Inflammatory macrophage (primary cell): ENCODE results near the gene DENND1B.
"Not testable (repeated sequence)": the region's sequence is repeated elsewhere in the genome, so short reads cannot be mapped to it uniquely, and the experiment has no call there.

Experiments
- DNase-seq, 2 donors: peaks; one replicate each; pipeline ENCODE4 v3.0.0-alpha.2; 2020 to 2022

The DENND1B gene

DNA sequence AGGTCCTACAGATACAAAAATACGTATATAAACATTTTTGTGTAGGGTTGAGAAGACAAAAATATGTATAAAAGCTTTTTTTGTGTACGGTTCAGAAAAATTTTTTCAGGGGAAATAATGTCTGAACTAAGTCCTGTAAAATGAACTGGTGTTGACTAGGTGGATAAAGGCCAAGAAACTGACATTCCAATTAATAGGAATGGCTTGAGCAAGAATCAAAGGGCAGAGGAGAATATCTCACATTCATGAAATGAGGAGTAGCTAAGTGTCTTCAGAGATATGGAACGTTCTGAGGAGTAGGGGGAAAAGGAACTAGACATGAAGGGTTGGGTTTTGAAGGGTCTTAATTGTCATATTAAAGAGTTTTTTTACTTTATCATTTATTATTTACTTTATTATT is 231.2 kb downstream of the DENND1B start:
- no peak for DNase-seq

DNA sequence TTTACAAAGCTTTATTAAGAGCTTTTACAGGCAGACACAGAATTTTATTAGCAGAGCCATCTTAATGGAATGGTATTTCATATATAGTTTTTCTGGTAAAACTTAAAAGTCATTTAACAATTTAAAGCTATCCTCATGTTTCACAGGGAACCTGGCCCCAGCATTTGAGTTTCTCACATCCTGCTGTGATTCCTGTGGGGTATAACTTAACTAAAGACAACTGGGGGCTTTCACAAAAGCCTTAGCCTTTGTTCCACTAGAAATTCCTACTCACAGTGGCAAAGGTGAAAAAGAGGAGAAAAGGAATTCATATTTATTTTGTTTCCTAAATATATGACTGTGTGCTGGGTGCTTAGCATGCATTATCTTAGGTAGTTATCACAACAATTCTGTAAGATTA is 233.9 kb downstream of the DENND1B start:
- no peak for DNase-seq

DNA sequence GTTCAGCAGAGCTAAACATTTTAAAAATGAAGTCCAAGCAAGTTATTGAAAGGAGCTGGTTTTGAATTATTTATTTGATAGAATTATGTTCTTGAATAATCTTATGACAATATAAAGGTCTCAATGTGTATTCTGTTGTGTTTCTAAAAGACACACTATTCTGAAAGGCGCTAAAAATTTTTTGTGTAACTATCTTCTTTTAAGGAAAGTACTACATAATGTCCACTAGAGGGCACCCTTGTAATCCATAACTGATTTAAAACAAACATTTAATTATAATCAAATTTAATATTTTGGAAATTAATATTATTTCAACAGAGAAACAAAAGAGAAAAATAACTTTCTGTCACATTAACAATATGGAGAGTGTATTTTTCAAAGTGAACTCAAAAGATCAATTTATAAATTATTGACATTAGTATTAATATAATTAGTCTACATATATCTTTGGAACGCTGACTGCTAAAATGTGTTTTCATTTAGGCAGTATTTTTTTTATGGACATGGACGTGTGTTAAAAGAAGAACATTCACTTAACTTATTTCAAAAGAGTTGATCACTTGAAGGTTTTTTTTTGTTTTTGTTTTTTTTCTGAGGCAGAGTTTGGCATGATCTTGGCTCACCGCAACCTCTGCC is 248.4 kb downstream of the DENND1B start:
- peak in 1 of 2 donors; percentile 22 for DNase-seq

GRCh38 chr1:197521118-197521739 is 254.1 kb downstream of the DENND1B start:
- DNase-seq: peak; percentile 10 to 47

DNA sequence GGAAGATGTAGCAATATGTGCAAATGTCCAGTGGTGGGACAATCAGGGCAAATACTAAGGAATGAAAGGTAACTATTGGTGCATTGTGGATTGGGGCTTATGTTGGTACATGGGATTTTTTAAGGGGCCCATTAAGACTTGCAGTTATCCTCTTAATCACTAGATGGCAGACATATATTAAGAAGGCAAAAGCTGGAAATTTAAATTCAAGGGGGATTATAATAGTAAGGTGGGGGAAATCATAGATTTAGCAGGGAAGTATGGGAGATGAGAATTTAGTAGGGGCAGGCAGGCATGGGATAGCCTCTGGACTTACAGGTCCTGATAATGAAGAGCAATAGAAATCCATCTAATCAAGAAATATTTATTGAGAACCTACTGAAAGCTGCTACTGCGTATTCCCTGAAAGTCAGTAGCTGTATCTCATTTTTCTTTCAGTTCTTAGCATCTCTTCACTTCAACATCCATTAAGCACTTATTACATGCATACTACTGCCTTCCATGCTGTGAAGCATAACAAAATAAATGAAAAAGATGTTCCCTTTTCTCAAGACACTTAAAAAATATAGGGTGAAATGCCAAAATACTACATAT is 255.4 kb downstream of the DENND1B start:
- no peak for DNase-seq

DNA sequence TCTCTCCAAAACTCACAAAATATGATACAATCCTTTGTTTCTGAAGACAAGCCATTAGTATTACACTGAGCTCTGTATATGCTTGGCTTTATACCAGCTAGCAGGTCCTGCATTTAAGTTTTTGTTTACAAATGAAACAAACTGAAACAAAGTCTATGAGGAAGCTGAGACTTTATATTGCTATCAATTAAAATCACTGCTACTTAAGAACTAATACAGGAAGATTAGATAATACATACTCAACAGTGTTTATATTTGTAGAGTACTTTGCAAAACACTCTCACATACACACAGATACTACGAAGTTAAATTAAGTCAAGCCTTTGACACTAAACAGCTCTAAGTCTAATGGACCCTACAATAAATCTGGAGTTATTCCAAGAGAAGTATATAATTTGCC is 259.9 kb downstream of the DENND1B start:
- no peak for DNase-seq

- DNase-seq: no peak
These were observed 264.4 kb downstream of the DENND1B start for GRCh38 chr1:197510691-197511378.

DNA sequence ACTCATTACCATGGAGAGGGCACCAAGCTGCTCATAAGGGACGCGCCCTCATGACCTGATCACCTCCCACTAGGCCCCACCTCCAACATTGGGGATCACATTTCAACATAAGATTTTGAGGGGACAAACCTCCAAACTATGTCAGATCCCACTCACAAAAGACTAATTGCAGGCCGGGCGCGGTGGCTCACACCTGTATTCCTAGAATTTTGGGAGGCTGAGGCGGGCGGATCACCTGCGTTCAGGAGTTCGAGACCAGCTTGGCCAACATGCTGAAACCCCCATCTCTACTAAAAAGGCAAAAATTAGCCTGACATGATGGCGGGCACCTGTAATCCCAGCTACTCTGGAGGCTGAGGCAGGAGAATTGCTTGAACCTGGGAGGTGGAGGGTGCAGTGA is 278.6 kb downstream of the DENND1B start:
- DNase-seq: no peak

- DNase-seq: not testable (repeated sequence)
These were observed 283.8 kb downstream of the DENND1B start for GRCh38 chr1:197491505-197491904.

GRCh38 chr1:197486946-197487345 is 288.3 kb downstream of the DENND1B start:
- no peak for DNase-seq

- peak; percentile 21 to 25 for DNase-seq
These were observed 289.5 kb downstream of the DENND1B start for GRCh38 chr1:197485790-197486189.

- DNase-seq: no peak
These were observed 294.2 kb downstream of the DENND1B start for GRCh38 chr1:197481101-197481500.

- no peak for DNase-seq
These were observed 294.8 kb downstream of the DENND1B start for GRCh38 chr1:197480446-197480845.

DNA sequence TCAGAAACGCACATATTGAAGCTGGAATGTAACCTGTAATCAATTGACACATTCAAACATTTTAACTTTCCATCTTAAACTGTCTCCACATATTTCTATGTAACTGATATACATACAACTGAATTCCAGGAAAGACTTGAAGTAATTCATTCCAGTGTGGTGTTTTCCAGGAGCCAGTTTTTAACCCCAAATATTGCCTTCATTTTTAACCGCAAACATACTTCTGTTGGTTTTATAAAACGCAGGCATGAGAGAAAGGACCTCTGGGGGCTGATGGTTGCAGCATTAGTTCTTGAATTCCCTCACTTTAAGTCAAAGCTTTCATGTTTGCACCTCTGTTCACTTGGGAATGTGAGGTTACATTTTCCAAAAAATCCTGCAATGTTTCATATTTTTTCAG is 303.1 kb downstream of the DENND1B start:
- no peak for DNase-seq

DNA sequence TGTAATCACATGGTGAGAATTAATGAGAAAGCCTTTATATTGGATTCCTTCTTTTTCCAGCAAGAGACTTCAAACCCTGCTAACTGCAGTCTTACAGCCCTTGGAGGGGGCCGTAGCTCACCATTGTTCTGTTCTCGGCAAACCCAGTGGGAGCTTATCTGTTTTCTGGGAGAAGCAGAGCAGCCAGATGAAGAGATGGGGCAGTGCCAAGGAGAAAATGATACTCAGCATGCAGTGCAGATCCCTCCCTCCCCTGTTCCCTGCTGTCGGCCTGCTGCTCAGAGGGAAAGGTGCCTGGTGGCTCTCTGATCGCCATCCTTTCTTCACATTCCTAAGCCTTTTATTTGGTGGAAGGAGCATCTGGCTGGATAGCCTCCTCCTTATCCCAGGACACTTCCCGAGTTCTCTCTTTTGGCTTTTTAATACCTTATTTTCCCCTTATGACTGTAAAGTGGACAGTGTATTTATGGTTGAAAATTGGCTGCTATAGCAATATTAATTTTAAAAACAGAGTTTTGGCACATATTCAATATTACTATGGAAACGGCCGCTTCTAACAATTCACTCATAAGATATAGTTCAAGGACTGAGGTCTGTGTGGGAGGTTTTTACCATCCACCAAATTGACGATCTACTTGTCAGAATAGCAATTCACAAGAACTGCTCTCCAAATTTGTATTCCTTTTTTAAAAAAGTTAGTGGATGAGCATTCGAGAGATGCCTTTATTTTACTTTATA is 303.9 kb downstream of the DENND1B start:
- no peak for DNase-seq

DNA sequence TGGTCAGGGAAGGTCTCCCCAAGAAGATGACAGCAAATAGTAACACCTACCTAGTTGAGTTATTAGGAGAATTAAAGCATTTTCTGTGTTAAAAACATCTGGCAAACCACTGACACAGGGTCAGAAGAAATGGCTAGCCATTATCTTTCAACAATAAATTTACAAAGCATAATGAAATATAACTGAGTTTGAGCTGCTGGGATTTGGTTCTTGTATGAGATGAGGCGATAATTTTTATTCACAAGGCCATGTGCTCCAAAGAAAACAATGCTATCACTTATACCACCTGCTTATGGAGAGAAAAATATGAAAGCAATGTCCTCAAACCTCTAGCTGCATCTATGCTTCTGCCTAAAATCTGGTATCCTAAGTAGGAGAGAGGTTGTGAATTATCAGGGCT is 304.9 kb downstream of the DENND1B start:
- DNase-seq: no peak

DNA sequence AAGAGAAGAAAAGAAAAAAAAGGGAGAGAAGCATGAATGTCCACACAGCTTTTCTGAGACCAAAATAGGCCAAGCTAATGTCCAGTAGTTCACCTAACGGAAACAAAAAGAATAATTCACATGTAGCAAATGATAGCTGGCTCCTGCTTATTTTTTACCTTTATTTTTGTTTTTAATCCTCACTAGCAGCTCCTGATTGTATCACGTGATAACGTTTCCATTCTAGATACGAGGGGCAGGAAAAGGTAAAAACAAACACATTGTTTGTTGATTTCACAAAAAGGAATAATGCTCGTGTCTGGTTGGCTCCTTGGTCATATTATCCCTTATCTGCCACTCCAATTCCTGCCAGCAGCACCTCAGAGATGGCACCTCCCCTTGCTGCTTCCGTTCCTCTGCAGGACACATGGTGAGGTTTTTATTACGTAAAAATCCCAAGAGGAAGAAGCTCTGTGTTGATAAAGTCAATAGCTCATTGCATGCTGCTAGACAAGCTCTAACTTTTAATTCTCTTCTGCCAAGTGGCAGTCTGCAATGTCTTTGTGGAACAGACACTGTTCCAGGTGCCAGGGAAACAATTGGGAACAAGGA is 305.6 kb downstream of the DENND1B start:
- peak; percentile 22 to 32 for DNase-seq

- DNase-seq: no peak
These were observed 306.6 kb downstream of the DENND1B start for GRCh38 chr1:197468543-197469175.

- peak in 1 of 2 donors; percentile 2 for DNase-seq
These were observed 307.4 kb downstream of the DENND1B start for GRCh38 chr1:197467881-197468280.

GRCh38 chr1:197466813-197467212 is 308.5 kb downstream of the DENND1B start:
- DNase-seq: no peak

- no peak for DNase-seq
These were observed 309.6 kb downstream of the DENND1B start for GRCh38 chr1:197465528-197466327.
